Activated naive CD4-positive, alpha-beta T cell (primary cell): ENCODE data around the gene CYP4X1.
"Not testable (repeated sequence)": the region's sequence is repeated elsewhere in the genome, so short reads cannot be mapped to it uniquely, and the experiment has no call there.

Source experiments
- DNase-seq, 4 experiments: peaks; one replicate each; lab custom pipeline; 2025; lab: John Stamatoyannopoulos, UW

Gene CYP4X1

DNA sequence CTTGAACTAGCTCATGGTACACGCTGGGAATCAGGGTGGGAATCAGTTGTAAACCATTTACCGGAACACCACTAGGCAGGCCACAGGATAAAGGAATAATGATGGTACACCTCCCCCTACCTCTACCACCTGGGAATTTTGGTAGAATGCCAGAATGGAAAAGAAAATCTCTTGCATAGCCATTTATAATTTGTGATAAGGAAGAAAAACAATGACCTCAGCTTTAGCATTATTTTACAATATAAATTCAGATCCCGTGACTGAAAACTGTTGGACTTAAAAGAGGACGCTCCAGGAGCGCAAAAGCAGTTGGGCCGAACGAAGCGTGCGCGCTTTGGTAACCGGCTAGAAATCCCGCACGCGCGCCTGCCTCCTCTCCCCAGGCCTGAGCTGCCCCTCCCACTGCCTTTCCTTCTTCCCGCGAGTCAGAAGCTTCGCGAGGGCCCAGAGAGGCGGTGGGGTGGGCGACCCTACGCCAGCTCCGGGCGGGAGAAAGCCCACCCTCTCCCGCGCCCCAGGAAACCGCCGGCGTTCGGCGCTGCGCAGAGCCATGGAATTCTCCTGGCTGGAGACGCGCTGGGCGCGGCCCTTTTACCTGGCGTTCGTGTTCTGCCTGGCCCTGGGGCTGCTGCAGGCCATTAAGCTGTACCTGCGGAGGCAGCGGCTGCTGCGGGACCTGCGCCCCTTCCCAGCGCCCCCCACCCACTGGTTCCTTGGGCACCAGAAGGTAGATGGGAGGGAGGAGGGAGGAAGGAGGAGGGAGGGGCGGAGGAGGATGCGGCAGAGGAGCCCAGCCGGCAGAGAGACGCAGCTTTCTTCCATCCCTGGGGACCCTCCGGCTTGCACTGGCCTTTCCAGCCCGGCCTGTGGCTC, at the start of gene CYP4X1:
CYP4X1 (plus strand) TSS at position 402 of the 873 bp plus-strand sequence; CDS start at position 551, 149 bp downstream.
- no peak for DNase-seq

- no peak for DNase-seq
These were observed 40.2 kb upstream of the CYP4X1 start for GRCh38 chr1:46983166-46983829.

GRCh38 chr1:46983830-46984586, 39.5 kb upstream of the CYP4X1 start:
- DNase-seq, result no peak

- DNase-seq, result not testable (repeated sequence)
These were observed 32.9 kb upstream of the CYP4X1 start for GRCh38 chr1:46990541-46990940.

DNA sequence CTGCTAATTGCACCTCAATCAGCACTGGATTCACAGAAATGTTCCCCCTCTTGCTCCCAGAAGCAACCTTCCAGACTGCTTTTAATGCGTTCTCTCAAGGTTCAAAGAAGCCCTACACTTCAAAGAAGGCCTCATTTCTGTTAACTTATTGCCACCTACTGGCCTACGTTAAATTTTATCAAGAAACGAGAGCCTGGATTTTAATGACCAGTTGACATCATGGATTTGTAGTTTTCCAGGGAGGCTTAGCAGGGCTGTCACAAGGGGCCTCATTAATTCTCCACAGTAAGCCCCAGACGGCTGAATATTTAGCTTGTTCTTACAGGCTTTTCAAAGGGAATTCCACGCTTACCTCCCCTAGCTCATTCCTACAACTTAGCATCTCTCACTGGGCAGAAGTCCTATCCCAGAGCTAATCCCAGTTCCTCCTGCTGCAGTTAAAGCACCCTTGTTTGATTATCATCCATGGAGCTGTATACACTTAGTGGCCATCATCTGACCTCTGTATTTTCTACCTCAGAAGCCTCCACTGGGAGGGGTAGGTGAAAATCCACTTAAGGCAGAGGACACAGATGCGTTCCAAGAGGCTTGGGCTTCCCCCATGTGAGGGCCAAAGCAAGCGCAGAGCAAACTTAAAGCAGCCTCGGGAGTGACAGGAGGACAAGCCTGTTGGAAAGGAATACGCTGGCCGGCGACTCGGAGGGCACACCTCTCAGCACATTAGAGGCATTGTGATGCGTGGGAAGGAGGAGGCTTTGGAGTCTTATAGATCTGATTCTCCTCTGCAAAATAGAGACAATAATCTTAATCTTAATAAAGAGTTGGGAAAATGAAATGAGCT, 32.2 kb upstream of the CYP4X1 start:
- no peak for DNase-seq

DNA sequence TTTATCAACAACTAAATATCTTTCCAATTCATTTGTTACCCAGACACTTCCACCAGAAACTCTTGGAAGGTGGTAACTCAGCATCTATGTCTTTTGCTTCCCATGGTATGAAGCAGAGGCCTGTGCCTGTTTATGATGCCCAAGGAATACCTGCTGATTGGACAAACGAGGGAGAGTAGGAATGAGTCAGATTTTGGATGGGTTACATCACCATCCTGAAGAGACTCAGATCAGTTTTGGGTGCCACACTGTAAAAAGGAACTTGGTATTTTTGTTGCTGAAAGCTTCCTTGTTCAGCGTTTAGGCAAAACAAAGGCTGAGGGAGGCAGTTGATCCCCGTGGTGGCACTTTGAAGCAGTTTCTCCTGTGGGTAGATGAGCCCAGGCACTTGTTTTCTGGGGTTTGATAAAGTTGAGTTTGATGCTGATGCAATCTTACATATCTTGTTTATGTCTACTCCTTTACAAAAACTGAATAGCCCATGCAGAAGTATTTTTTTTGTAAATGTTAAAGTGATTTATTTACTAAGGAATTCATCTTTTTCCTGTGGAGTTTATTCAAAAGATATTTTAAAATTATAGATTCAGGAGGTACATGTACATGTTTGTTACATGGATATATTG, 26.7 kb upstream of the CYP4X1 start:
- no peak for DNase-seq

GRCh38 chr1:47002211-47002610, 21.3 kb upstream of the CYP4X1 start:
- DNase-seq, result no peak

- no peak for DNase-seq
These were observed 19.5 kb upstream of the CYP4X1 start for GRCh38 chr1:47003896-47004403.

DNA sequence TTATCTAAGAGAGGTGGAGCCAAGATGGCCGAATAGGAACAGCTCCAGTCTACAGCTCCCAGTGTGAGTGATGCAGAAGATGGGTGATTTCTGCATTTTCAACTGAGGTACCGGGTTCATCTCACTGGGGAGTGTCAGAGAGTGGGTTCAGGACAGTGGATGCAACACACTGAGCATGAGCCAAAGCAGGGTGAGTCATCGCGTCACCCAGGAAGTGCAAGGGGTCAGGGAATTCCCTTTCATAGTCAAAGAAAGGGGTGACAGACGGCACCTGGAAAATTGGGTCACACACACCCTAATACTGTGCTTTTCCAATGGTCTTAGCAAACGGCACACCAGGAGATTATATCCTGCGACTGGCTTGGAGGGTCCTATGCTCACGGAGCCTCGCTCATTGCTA, 17.0 kb upstream of the CYP4X1 start:
- not testable (repeated sequence) for DNase-seq

- no peak for DNase-seq
These were observed 10.2 kb upstream of the CYP4X1 start for GRCh38 chr1:47013293-47013692.

- no peak for DNase-seq
These were observed 2.4 kb upstream of the CYP4X1 start for GRCh38 chr1:47021070-47021469.

DNA sequence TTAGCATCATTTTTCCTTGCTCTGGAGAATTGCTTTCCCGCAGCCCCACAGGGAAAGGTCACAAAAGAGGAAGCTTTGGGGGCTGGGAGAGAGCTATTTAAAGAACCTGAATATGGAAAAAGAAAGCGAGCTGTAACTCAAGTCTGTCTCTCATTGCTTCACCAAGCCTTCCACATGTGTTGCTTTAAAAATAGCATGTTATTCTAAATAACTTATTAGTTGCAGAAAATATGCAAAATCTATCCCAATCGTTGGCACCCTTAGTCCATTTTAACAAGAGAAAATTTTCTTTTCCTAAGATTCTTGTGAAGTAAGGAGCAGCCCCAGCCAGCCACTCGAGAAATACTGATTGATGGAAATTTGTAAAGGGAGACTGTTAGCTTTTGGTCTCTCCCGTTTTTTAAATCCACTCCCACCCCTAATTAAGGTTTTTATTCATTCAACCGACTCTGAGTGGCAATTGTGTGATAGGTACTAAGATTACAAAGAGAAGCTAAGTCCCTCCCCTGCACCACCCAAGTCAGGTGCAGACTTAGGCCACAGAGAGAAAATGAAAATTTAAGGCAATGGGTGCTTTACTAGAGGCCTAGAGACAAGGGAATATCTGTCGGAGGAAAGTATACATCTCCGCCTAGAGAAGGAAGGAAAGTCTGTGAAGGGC, 802 bp downstream of the CYP4X1 start:
- no peak for DNase-seq

DNA sequence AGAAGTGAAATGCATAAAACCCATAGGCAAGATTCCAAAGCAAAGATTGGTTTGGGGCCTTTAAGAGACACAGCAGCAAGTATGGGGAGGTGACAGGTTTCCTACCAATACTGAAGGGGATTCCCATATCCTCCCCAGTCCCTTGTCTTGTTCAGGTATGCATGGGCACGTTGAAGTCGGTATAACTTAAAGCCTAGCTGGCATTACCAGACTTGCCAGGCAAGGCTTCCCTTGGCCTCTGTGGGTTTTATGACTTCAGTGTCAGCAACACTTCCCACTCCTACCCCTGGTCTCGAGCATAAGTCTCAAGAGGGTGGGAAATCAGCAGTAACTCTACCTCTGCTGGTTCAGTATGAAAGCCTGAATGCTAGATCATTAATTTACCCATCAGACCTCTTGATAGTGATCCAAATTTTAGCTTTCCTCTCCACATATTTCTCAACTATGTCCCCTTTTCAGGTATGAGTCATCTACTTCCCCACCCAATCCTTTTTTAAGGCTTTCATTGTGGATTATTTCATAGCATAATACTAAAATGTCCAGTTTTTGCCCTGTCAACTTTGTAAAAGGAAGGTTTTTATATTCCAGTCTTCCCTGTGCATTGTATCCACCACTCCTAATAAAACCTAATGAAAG, 6.8 kb downstream of the CYP4X1 start:
- no peak for DNase-seq

DNA sequence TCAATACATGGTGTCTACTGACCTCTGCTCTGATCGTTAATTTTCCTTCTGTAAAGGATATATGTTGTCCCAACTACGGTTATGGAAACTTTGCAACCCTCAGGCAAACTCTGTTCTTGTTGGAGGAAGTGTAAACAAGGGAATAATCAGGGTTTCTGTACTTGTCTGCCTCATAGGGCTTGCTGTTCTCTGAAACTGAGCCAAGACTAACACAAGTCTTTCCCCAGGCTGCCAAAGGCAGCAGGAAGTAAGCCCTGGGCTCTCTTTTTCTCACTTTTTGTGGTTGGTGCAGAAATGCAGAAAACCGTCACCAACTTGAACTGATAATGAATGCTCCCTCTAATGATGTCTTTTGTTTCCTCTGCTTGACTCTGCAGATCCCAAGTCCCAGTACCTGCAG, 7.6 kb downstream of the CYP4X1 start:
- DNase-seq, result no peak

GRCh38 chr1:47031585-47031984, 8.1 kb downstream of the CYP4X1 start:
- DNase-seq, result no peak

DNA sequence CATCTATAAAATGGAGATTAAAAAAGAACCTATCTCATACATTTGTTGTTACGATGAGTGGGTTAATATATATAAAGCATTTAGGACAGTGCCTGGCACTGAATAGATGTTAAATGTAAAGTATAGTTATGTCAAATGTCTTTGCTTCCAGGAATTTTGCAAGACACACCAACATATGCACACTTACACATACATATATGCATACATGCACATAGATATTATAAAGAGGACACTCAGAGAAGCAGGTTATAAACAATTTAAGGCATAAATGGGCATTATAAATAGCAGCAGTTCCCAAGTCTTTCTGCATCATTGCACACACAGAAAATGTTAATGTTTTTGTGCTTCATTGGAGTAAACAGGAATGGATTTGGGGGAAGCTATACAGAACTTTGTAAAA, 13.3 kb downstream of the CYP4X1 start:
- DNase-seq, result no peak

DNA sequence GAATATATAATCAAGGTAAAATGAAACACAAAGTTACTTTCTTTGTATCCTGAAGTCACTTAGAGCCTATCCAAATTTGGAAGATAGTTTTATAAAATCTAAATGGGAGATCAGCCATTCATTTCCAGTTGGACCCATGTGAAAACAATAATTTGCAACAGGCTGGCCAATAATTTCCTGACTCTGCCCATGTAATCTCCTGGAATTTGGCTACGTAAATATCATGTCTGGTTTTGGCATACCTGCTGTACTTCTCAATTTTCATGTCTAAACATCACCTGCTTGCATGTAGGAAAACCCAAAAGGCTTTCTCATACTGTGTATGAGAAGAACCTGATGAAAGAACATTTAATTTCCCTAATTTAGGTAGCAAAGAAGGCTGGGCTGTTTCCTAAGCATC, 35.9 kb downstream of the CYP4X1 start:
- no peak for DNase-seq

DNA sequence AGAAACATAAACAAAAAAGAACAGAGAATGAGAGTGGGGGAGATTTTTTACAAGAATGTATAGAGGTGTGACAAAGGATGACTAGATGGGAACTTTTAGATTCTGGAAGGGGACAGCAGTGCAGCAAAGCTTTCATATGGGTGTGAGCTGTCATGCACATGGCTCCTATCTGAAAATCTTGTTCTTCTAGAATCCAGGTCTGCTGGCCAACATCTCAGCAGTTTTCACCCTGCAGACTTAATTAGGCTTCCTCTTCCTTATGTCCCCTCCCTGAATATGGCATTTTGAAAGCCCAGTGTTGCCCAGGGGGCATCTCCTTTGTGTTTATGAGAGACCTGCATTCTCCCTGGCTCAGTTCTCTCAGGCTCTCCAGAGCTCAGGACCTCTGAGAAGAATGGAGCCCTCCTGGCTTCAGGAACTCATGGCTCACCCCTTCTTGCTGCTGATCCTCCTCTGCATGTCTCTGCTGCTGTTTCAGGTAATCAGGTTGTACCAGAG, 43.7 kb downstream of the CYP4X1 start, which contains the start of gene CYP4Z1:
CYP4Z1 (plus strand) TSS at position 135 of the 498 bp plus-strand sequence; CDS start at position 395, 260 bp downstream.
- no peak for DNase-seq

DNA sequence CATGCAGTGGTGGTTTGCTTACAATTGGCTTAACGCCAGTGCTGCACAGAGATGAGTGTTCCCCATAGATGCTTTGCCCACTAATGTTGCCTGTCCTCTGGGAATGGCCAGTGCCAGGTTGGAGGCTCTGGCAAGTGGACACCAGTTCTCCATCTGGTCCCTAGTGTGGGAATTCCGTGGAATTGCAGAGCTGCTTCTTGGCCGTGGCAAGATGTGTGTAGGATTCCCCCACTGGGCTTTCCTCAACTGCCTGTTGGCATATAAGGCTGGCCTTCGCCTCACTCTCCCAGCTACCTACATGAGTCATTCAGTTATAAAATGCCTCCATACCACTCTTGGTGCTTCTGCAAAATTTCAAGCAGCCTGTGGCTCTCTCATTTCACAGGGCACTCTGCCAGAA, 45.6 kb downstream of the CYP4X1 start:
- not testable (repeated sequence) for DNase-seq

- DNase-seq, result not testable (repeated sequence)
These were observed 46.0 kb downstream of the CYP4X1 start for GRCh38 chr1:47069509-47069908.
